ENCODE data around the gene COL28A1. TPM values are rescaled to one million over a fixed set of nuclear protein-coding genes. Genes with fewer than 3 reads are reported as not detected.
A peak's percentile ranks its signal among the peaks of the same experiment; 100 is the strongest.

The COL28A1 gene
- polyA plus RNA-seq, 3 donors: not detected

DNA sequence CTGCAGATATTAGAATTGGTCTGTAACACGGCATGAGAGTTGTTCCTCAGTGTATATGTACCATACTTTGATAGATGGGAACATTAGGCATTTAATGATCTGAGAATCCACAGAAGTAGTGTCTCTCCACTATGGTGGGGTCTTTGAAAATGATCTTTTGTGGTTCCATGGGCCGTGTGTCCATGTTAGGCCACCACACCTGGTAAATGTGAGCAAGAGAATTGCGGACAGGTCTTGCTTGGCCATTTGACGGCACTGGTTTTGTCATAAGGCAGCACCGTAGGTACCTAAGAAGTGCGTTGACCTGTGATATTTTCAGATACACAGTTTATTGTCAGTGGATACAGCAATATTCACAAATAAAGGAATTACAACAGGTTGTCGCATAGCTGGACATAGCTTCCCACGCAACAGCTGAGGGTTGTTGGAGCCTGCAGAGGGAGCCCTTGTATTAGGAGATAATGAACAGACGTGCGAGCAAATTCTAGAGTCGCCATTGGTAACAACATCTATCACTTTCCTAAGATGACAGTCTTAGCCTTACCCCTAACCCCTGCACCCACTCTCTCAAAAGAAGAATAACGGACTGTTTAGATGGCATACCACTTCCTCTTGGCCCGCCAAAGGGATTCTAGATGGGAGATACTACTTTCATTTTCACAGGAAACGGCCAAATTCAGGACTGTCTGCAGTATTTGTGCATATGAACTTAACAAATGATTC, 111.4 kb downstream of the COL28A1 start:
- TF ChIP-seq, protein P1, sequence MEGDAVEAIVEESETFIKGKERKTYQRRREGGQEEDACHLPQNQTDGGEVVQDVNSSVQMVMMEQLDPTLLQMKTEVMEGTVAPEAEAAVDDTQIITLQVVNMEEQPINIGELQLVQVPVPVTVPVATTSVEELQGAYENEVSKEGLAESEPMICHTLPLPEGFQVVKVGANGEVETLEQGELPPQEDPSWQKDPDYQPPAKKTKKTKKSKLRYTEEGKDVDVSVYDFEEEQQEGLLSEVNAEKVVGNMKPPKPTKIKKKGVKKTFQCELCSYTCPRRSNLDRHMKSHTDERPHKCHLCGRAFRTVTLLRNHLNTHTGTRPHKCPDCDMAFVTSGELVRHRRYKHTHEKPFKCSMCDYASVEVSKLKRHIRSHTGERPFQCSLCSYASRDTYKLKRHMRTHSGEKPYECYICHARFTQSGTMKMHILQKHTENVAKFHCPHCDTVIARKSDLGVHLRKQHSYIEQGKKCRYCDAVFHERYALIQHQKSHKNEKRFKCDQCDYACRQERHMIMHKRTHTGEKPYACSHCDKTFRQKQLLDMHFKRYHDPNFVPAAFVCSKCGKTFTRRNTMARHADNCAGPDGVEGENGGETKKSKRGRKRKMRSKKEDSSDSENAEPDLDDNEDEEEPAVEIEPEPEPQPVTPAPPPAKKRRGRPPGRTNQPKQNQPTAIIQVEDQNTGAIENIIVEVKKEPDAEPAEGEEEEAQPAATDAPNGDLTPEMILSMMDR (IDR thresholded peaks at IDR 0.05): peak; percentile 30
- H3K27me3 ChIP-seq (ENCODE audit: control insufficient read depth in 2 of 2, insufficient read depth in 2 of 2, low read length in 2 of 2): no peaks in the 10 kb centered on the region
- peak overlapping the region; percentile 37 to 89 (median 74) for H3K4me3 ChIP-seq (replicated peaks in 1 of 3; ENCODE audit: low read depth in 2 of 3, low read length in 3 of 3)
- H3K27ac ChIP-seq (ENCODE audit: low read depth in 1 of 2, low read length in 2 of 2): no peak overlapping the region
- peaks cover 3% of the 10 kb centered on the region in 2 donors for H3K4me1 ChIP-seq (ENCODE audit: control insufficient read depth in 1 of 2, insufficient read depth in 2 of 2, low read length in 2 of 2)
- H2AFZ ChIP-seq (ENCODE audit: insufficient read depth, low read depth, low read length, poor library complexity, severe bottlenecking): peak overlapping the region; percentile 69
- H3K4me2 ChIP-seq (replicated peaks; ENCODE audit: extremely low read depth, low read length, poor library complexity, severe bottlenecking): peak overlapping the region; percentile 78
- H3K27me3 Mint-ChIP-seq (ENCODE audit: low read depth in 3 of 3): no peaks in the 10 kb centered on the region
- H3K27ac Mint-ChIP-seq: no peak overlapping the region
- H3K79me2 ChIP-seq (ENCODE audit: insufficient read depth, low read length): no peaks in the 10 kb centered on the region
- intact Hi-C loops (cut with micrococcal nuclease): no loop called here
- no peaks in the 10 kb centered on the region for H3K36me3 ChIP-seq (replicated peaks in 1 of 2; ENCODE audit: control insufficient read depth in 1 of 2, insufficient read depth in 2 of 2, low read length in 2 of 2)
- peak overlapping the region; percentile 72 to 91 for H3K4me3 Mint-ChIP-seq
- peak overlapping the region; percentile 34 for H3K9ac ChIP-seq (ENCODE audit: insufficient read depth, low read length, poor library complexity, severe bottlenecking)
- H3K9me3 Mint-ChIP-seq: no peaks in the 10 kb centered on the region
- WGBS (ENCODE audit: insufficient coverage): 27% methylated on average over 3 of the region's 14 CpGs
- peak; percentile 3 to 20 (median 11) for DNase-seq
- H3K9me3 ChIP-seq (replicated peaks in 1 of 2; ENCODE audit: control insufficient read depth in 1 of 2, insufficient read depth in 1 of 2, low read length in 2 of 2): no peaks in the 10 kb centered on the region
- peaks cover 2% of the 10 kb centered on the region for H3K4me1 Mint-ChIP-seq
- H4K20me1 ChIP-seq (ENCODE audit: insufficient read depth, low read length): no peaks in the 10 kb centered on the region
- H3K36me3 Mint-ChIP-seq: no peaks in the 10 kb centered on the region

DNA sequence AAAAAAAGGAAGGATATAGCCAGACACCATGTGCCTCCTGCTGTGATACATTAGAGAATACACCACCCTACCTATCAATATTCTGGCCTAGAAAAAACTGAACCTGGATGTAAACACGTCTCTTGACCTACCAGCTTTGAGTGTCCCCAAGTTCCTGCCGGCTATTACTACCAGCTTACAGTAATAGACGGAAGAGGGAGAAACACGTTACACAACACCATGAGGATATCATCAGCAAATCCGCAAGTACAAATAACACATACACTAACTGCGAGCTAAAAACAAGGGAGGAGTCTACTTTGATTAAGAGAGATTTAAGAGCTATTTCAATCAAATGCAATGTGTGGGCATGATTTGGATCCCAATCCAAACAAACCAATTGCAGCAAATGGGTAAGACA, 113.0 kb downstream of the COL28A1 start:
- no peak overlapping the region for H3K4me3 Mint-ChIP-seq
- H3K4me2 ChIP-seq (replicated peaks; ENCODE audit: extremely low read depth, low read length, poor library complexity, severe bottlenecking): no peak overlapping the region
- H3K4me1 ChIP-seq (ENCODE audit: control insufficient read depth in 1 of 2, insufficient read depth in 2 of 2, low read length in 2 of 2): peaks cover 9 to 11% of the 10 kb centered on the region in 2 donors
- TF ChIP-seq, protein P1 (IDR thresholded peaks at IDR 0.05): no peak
- no peaks in the 10 kb centered on the region for H3K27me3 ChIP-seq (ENCODE audit: control insufficient read depth in 2 of 2, insufficient read depth in 2 of 2, low read length in 2 of 2)
- H3K36me3 Mint-ChIP-seq: no peaks in the 10 kb centered on the region
- H3K4me3 ChIP-seq (replicated peaks in 1 of 3; ENCODE audit: low read depth in 2 of 3, low read length in 3 of 3): no peak overlapping the region
- no peak overlapping the region for H2AFZ ChIP-seq (ENCODE audit: insufficient read depth, low read depth, low read length, poor library complexity, severe bottlenecking)
- no peaks in the 10 kb centered on the region for H4K20me1 ChIP-seq (ENCODE audit: insufficient read depth, low read length)
- H3K9me3 Mint-ChIP-seq: no peaks in the 10 kb centered on the region
- no peak overlapping the region for H3K27ac ChIP-seq (ENCODE audit: low read depth in 1 of 2, low read length in 2 of 2)
- H3K9me3 ChIP-seq (replicated peaks in 1 of 2; ENCODE audit: control insufficient read depth in 1 of 2, insufficient read depth in 1 of 2, low read length in 2 of 2): no peaks in the 10 kb centered on the region
- no peak overlapping the region for H3K27ac Mint-ChIP-seq
- no peak overlapping the region for H3K9ac ChIP-seq (ENCODE audit: insufficient read depth, low read length, poor library complexity, severe bottlenecking)
- H3K27me3 Mint-ChIP-seq (ENCODE audit: low read depth in 3 of 3): no peaks in the 10 kb centered on the region
- WGBS (ENCODE audit: insufficient coverage): 86% methylated on average over 1 of the region's 6 CpGs
- no peaks in the 10 kb centered on the region for H3K36me3 ChIP-seq (replicated peaks in 1 of 2; ENCODE audit: control insufficient read depth in 1 of 2, insufficient read depth in 2 of 2, low read length in 2 of 2)
- H3K79me2 ChIP-seq (ENCODE audit: insufficient read depth, low read length): no peaks in the 10 kb centered on the region
- intact Hi-C loops (cut with micrococcal nuclease): no loop called here
- H3K4me1 Mint-ChIP-seq: peaks cover 12% of the 10 kb centered on the region
- DNase-seq: no peak
